Neural cell (in vitro differentiated cells): Measurements from ENCODE around the gene DNM3.

Experiments
- EP300 ChIP-seq: fragments of 450-650 bp; conservative IDR thresholded peaks from 2 replicates; pipeline ENCODE4 v1.6.1; 2014; ENCODE audit warnings: antibody characterized with exemption, mild to moderate bottlenecking, moderate library complexity; ENCODE audit not compliant: poor library complexity, severe bottlenecking
- EZH2 ChIP-seq: fragments of 200-600, 300-800 bp; shearing (Covaris generic), sonication (generic); IDR thresholded peaks from 2 replicates; pipeline ENCODE4 v1.6.1; 2014; ENCODE audit warnings: antibody characterized with exemption, low read length, borderline replicate concordance, mild to moderate bottlenecking; ENCODE audit not compliant: insufficient read depth, poor library complexity, severe bottlenecking
- TAF1 ChIP-seq: IDR thresholded peaks from 2 replicates; pipeline ENCODE4 v1.6.1; 2012; ENCODE audit warnings: low read depth
- TF ChIP-seq, protein P1 (sequence below): fragments of 450-650 bp; IDR thresholded peaks from 2 replicates; pipeline ENCODE4 v1.5.1; 2014; ENCODE audit warnings: antibody characterized with exemption, mild to moderate bottlenecking, moderate library complexity; ENCODE audit not compliant: poor library complexity, severe bottlenecking

GRCh38 chr1:172421974-172422604 is 580.8 kb downstream of the DNM3 start:
- TF ChIP-seq, protein P1, sequence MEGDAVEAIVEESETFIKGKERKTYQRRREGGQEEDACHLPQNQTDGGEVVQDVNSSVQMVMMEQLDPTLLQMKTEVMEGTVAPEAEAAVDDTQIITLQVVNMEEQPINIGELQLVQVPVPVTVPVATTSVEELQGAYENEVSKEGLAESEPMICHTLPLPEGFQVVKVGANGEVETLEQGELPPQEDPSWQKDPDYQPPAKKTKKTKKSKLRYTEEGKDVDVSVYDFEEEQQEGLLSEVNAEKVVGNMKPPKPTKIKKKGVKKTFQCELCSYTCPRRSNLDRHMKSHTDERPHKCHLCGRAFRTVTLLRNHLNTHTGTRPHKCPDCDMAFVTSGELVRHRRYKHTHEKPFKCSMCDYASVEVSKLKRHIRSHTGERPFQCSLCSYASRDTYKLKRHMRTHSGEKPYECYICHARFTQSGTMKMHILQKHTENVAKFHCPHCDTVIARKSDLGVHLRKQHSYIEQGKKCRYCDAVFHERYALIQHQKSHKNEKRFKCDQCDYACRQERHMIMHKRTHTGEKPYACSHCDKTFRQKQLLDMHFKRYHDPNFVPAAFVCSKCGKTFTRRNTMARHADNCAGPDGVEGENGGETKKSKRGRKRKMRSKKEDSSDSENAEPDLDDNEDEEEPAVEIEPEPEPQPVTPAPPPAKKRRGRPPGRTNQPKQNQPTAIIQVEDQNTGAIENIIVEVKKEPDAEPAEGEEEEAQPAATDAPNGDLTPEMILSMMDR, result no peak
- no peak for TF ChIP-seq EZH2
- no peak for TF ChIP-seq TAF1
- no peak for TF ChIP-seq EP300
